Measurements from ENCODE around the gene TCF7.

Gene TCF7

GRCh38 chr5:134082264-134082992 is 32.1 kb upstream of the TCF7 start:
- Histone ChIP-seq H3K4me3 (ENCODE audit: low read depth, low read length) (no peak overlapping the region), H3K9me3 (ENCODE audit: control insufficient read depth, insufficient read depth, low read length) (no peaks in the 10 kb centered on the region), H3K36me3 (ENCODE audit: control insufficient read depth, insufficient read depth, low read length) (no peaks in the 10 kb centered on the region), H3K4me1 (ENCODE audit: control insufficient read depth, insufficient read depth, low read length) (no peaks in the 10 kb centered on the region), H3K27me3 (ENCODE audit: control insufficient read depth, insufficient read depth, low read length) (no peaks in the 10 kb centered on the region), H3K9ac (ENCODE audit: low read depth, low read length) (no peak overlapping the region)

DNA sequence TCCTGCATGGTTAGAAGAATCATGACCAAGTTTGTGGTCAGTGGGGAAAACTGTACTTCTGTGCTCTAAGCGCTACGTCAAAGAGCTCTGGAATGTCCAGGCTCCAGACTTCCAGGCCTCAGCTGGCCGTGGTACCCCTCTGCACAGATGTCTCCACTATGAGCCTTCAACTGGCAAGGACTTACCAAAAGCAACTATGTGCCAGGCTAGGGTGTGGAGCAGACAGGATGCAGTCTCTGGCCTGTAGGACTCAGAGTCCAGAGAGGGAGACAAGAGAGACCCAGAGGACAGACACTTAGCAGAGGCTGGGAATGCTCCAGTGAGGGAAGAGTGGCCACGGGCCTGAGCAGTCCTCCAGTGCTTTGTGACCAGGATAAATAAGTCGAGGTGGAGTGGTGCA is 31.0 kb upstream of the TCF7 start:
- no peak overlapping the region for H3K4me3 ChIP-seq (ENCODE audit: low read depth, low read length)
- no peak overlapping the region for H3K9ac ChIP-seq (ENCODE audit: low read depth, low read length)
- no peaks in the 10 kb centered on the region for H3K36me3 ChIP-seq (ENCODE audit: control insufficient read depth, insufficient read depth, low read length)
- no peaks in the 10 kb centered on the region for H3K9me3 ChIP-seq (ENCODE audit: control insufficient read depth, insufficient read depth, low read length)
- H3K27me3 ChIP-seq (ENCODE audit: control insufficient read depth, insufficient read depth, low read length), result no peaks in the 10 kb centered on the region
- H3K4me1 ChIP-seq (ENCODE audit: control insufficient read depth, insufficient read depth, low read length), result no peaks in the 10 kb centered on the region

DNA sequence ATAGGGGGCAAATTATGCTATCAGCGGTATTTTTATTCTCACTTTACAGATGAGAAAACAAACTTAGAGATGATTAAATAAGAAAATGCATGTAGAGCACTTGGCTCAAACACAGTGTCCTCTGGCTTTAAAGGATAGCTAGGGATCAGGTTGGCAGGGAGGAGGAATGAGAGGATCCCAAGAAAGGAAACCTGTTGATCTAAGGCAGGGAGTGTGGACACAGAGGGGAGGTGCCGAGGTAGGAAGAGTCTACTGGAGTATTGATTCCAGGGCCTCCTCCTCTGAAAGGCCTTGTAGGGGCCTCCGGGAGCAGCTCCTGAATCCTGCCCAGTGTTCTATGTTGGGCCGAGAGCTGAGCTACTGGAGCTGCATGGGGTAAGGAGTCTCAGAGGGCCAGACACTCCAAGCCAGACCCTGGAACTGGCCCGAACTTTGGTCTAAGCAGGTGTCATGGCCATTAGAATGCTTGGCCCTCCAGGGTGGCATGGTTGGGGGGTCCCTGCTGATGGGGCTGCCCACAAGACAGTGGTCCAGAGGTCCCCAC is 30.4 kb upstream of the TCF7 start:
- peaks cover 3% of the 10 kb centered on the region for H3K4me1 ChIP-seq (ENCODE audit: control insufficient read depth, insufficient read depth, low read length)
- no peak overlapping the region for H3K4me3 ChIP-seq (ENCODE audit: low read depth, low read length)
- H3K9me3 ChIP-seq (ENCODE audit: control insufficient read depth, insufficient read depth, low read length), result no peaks in the 10 kb centered on the region
- no peak overlapping the region for H3K9ac ChIP-seq (ENCODE audit: low read depth, low read length)
- H3K27me3 ChIP-seq (ENCODE audit: control insufficient read depth, insufficient read depth, low read length), result no peaks in the 10 kb centered on the region
- no peaks in the 10 kb centered on the region for H3K36me3 ChIP-seq (ENCODE audit: control insufficient read depth, insufficient read depth, low read length)

- Histone ChIP-seq H3K4me1 (ENCODE audit: control insufficient read depth, insufficient read depth, low read length) (peaks cover 3% of the 10 kb centered on the region), H3K9me3 (ENCODE audit: control insufficient read depth, insufficient read depth, low read length) (no peaks in the 10 kb centered on the region), H3K36me3 (ENCODE audit: control insufficient read depth, insufficient read depth, low read length) (no peaks in the 10 kb centered on the region), H3K9ac (ENCODE audit: low read depth, low read length) (no peak overlapping the region), H3K4me3 (ENCODE audit: low read depth, low read length) (no peak overlapping the region), H3K27me3 (ENCODE audit: control insufficient read depth, insufficient read depth, low read length) (no peaks in the 10 kb centered on the region)
These were observed 29.9 kb upstream of the TCF7 start for GRCh38 chr5:134084570-134084969.

GRCh38 chr5:134085411-134085810 is 29.1 kb upstream of the TCF7 start:
- H3K27me3 ChIP-seq (ENCODE audit: control insufficient read depth, insufficient read depth, low read length), result no peaks in the 10 kb centered on the region

GRCh38 chr5:134086225-134086942 is 28.1 kb upstream of the TCF7 start:
- H3K4me3 ChIP-seq (ENCODE audit: low read depth, low read length), result no peak overlapping the region

More at GRCh38 chr5:134085411-134085810, 29.1 kb upstream of the TCF7 start:
- Histone ChIP-seq H3K9ac (ENCODE audit: low read depth, low read length) (no peak overlapping the region), H3K4me1 (ENCODE audit: control insufficient read depth, insufficient read depth, low read length) (peaks cover 3% of the 10 kb centered on the region), H3K4me3 (ENCODE audit: low read depth, low read length) (no peak overlapping the region), H3K9me3 (ENCODE audit: control insufficient read depth, insufficient read depth, low read length) (no peaks in the 10 kb centered on the region), H3K36me3 (ENCODE audit: control insufficient read depth, insufficient read depth, low read length) (no peaks in the 10 kb centered on the region)

GRCh38 chr5:134086943-134087305 is 27.6 kb upstream of the TCF7 start:
- Histone ChIP-seq H3K4me1 (ENCODE audit: control insufficient read depth, insufficient read depth, low read length) (peaks cover 3% of the 10 kb centered on the region), H3K27me3 (ENCODE audit: control insufficient read depth, insufficient read depth, low read length) (no peaks in the 10 kb centered on the region), H3K4me3 (ENCODE audit: low read depth, low read length) (no peak overlapping the region), H3K9ac (ENCODE audit: low read depth, low read length) (no peak overlapping the region), H3K9me3 (ENCODE audit: control insufficient read depth, insufficient read depth, low read length) (no peaks in the 10 kb centered on the region), H3K36me3 (ENCODE audit: control insufficient read depth, insufficient read depth, low read length) (no peaks in the 10 kb centered on the region)

More at GRCh38 chr5:134086225-134086942, 28.1 kb upstream of the TCF7 start:
- Histone ChIP-seq H3K9ac (ENCODE audit: low read depth, low read length) (no peak overlapping the region), H3K9me3 (ENCODE audit: control insufficient read depth, insufficient read depth, low read length) (no peaks in the 10 kb centered on the region), H3K4me1 (ENCODE audit: control insufficient read depth, insufficient read depth, low read length) (peaks cover 3% of the 10 kb centered on the region), H3K36me3 (ENCODE audit: control insufficient read depth, insufficient read depth, low read length) (no peaks in the 10 kb centered on the region), H3K27me3 (ENCODE audit: control insufficient read depth, insufficient read depth, low read length) (no peaks in the 10 kb centered on the region)

GRCh38 chr5:134088291-134088690 is 26.2 kb upstream of the TCF7 start:
- Histone ChIP-seq H3K9me3 (ENCODE audit: control insufficient read depth, insufficient read depth, low read length) (no peaks in the 10 kb centered on the region), H3K36me3 (ENCODE audit: control insufficient read depth, insufficient read depth, low read length) (no peaks in the 10 kb centered on the region), H3K27me3 (ENCODE audit: control insufficient read depth, insufficient read depth, low read length) (no peaks in the 10 kb centered on the region), H3K9ac (ENCODE audit: low read depth, low read length) (no peak overlapping the region), H3K4me3 (ENCODE audit: low read depth, low read length) (no peak overlapping the region), H3K4me1 (ENCODE audit: control insufficient read depth, insufficient read depth, low read length) (peaks cover 3% of the 10 kb centered on the region)

- peaks cover 3% of the 10 kb centered on the region for H3K4me1 ChIP-seq (ENCODE audit: control insufficient read depth, insufficient read depth, low read length)
- no peaks in the 10 kb centered on the region for H3K36me3 ChIP-seq (ENCODE audit: control insufficient read depth, insufficient read depth, low read length)
- no peaks in the 10 kb centered on the region for H3K27me3 ChIP-seq (ENCODE audit: control insufficient read depth, insufficient read depth, low read length)
- no peak overlapping the region for H3K4me3 ChIP-seq (ENCODE audit: low read depth, low read length)
- H3K9me3 ChIP-seq (ENCODE audit: control insufficient read depth, insufficient read depth, low read length), result no peaks in the 10 kb centered on the region
- H3K9ac ChIP-seq (ENCODE audit: low read depth, low read length), result no peak overlapping the region
These were observed 25.4 kb upstream of the TCF7 start for GRCh38 chr5:134088994-134089560.

GRCh38 chr5:134090522-134090921 is 24.0 kb upstream of the TCF7 start:
- Histone ChIP-seq H3K36me3 (ENCODE audit: control insufficient read depth, insufficient read depth, low read length) (no peaks in the 10 kb centered on the region), H3K9me3 (ENCODE audit: control insufficient read depth, insufficient read depth, low read length) (no peaks in the 10 kb centered on the region), H3K4me3 (ENCODE audit: low read depth, low read length) (no peak overlapping the region), H3K27me3 (ENCODE audit: control insufficient read depth, insufficient read depth, low read length) (no peaks in the 10 kb centered on the region), H3K9ac (ENCODE audit: low read depth, low read length) (no peak overlapping the region), H3K4me1 (ENCODE audit: control insufficient read depth, insufficient read depth, low read length) (peaks cover 3% of the 10 kb centered on the region)

- H3K27me3 ChIP-seq (ENCODE audit: control insufficient read depth, insufficient read depth, low read length), result no peaks in the 10 kb centered on the region
- no peak overlapping the region for H3K4me3 ChIP-seq (ENCODE audit: low read depth, low read length)
- H3K9ac ChIP-seq (ENCODE audit: low read depth, low read length), result no peak overlapping the region
These were observed 22.8 kb upstream of the TCF7 start for GRCh38 chr5:134091626-134092121.

More at GRCh38 chr5:134091626-134092121, 22.8 kb upstream of the TCF7 start:
- H3K4me1 ChIP-seq (ENCODE audit: control insufficient read depth, insufficient read depth, low read length), result peaks cover 3% of the 10 kb centered on the region
- H3K36me3 ChIP-seq (ENCODE audit: control insufficient read depth, insufficient read depth, low read length), result no peaks in the 10 kb centered on the region
- H3K9me3 ChIP-seq (ENCODE audit: control insufficient read depth, insufficient read depth, low read length), result no peaks in the 10 kb centered on the region

Data from iPS-15b (cell line).